GM23338 (cell line): ENCODE results near the gene LSM14A. TPM values are rescaled to one million over a fixed set of nuclear protein-coding genes. Genes with fewer than 3 reads are reported as not detected.

Experiments
- ATAC-seq: fragments of 200-7000 bp; cut with Tn5 transposase; 3 replicates; pipeline ENCODE4 v1.9.1; 2020
- DNase-seq: peaks from one replicate; pipeline ENCODE4 v3.0.0-alpha.2; 2015; ENCODE audit warnings: low spot score
- H2AFZ ChIP-seq: fragments of 200-600 bp; sonication (generic); 2 replicates; pipeline ENCODE4 v1.8.0; 2016; ENCODE audit warnings: antibody characterized with exemption, mild to moderate bottlenecking, moderate library complexity
- H3F3A ChIP-seq: fragments of 200-600 bp; sonication (generic); replicated peaks from 2 replicates; pipeline ENCODE4 v1.8.0; 2017; ENCODE audit warnings: antibody characterized with exemption, mixed run types, low read depth
- H3K27ac ChIP-seq: fragments of 200-600 bp; sonication (generic); 2 replicates; pipeline ENCODE4 v1.6.1; 2016; ENCODE audit warnings: low read depth
- H3K27me3 ChIP-seq: fragments of 200-600 bp; sonication (generic); 2 replicates; pipeline ENCODE4 v1.8.0; 2016; ENCODE audit warnings: mild to moderate bottlenecking, mixed run types, moderate library complexity; ENCODE audit not compliant: insufficient read depth
- H3K36me3 ChIP-seq: fragments of 200-600 bp; sonication (generic); 2 replicates; pipeline ENCODE4 v1.8.0; 2016; ENCODE audit warnings: mild to moderate bottlenecking; ENCODE audit not compliant: insufficient read depth
- H3K4me1 ChIP-seq: fragments of 200-600 bp; sonication (generic); 2 replicates; pipeline ENCODE4 v1.8.0; 2016; ENCODE audit warnings: mild to moderate bottlenecking, moderate library complexity; ENCODE audit not compliant: insufficient read depth
- H3K4me2 ChIP-seq: fragments of 200-600 bp; sonication (generic); 2 replicates; pipeline ENCODE4 v1.7.1; 2017; ENCODE audit warnings: mixed run types
- H3K4me3 ChIP-seq: fragments of 200-600 bp; sonication (generic); 2 replicates; pipeline ENCODE4 v1.6.1; 2016; ENCODE audit warnings: mixed run types
- H3K79me2 ChIP-seq: fragments of 200-600 bp; sonication (generic); replicated peaks from 2 replicates; pipeline ENCODE4 v1.8.0; 2017; ENCODE audit warnings: mild to moderate bottlenecking; ENCODE audit not compliant: insufficient read depth
- H3K9me2 ChIP-seq: fragments of 200-600 bp; sonication (generic); 2 replicates; pipeline ENCODE4 v1.8.0; 2017; ENCODE audit not compliant: insufficient read depth
- H4K20me1 ChIP-seq: fragments of 200-600 bp; sonication (generic); replicated peaks from 2 replicates; pipeline ENCODE4 v1.8.0; 2017; ENCODE audit warnings: mild to moderate bottlenecking; ENCODE audit not compliant: insufficient read depth
- H3K27ac Mint-ChIP-seq: 2 replicates; pipeline ENCODE4 v1.8.0; 2020; ENCODE audit warnings: inconsistent platforms, mild to moderate bottlenecking, moderate library complexity, mixed read lengths
- H3K27me3 Mint-ChIP-seq: 3 replicates; pipeline ENCODE4 v1.8.0; 2022; ENCODE audit warnings: low read depth, mild to moderate bottlenecking, moderate library complexity, mixed read lengths, inconsistent platforms; ENCODE audit not compliant: insufficient read depth, poor library complexity
- H3K36me3 Mint-ChIP-seq: 3 replicates; pipeline ENCODE4 v1.8.0; 2021; ENCODE audit warnings: low read depth, mild to moderate bottlenecking, inconsistent platforms, moderate library complexity, mixed read lengths
- H3K4me1 Mint-ChIP-seq: 3 replicates; pipeline ENCODE4 v1.8.0; 2020; ENCODE audit warnings: mild to moderate bottlenecking, inconsistent platforms, mixed read lengths
- H3K4me3 Mint-ChIP-seq: 3 replicates; pipeline ENCODE4 v1.8.0; 2021; ENCODE audit warnings: moderate library complexity, mild to moderate bottlenecking, inconsistent platforms, mixed read lengths
- H3K9me3 Mint-ChIP-seq: 3 replicates; pipeline ENCODE4 v1.8.0; 2020; ENCODE audit warnings: moderate library complexity, mild to moderate bottlenecking, inconsistent platforms, mixed read lengths
- POLR2AphosphoS5 ChIP-seq: IDR thresholded peaks from 2 replicates; pipeline ENCODE4 v1.6.1; 2016; ENCODE audit warnings: antibody characterized with exemption, low read depth
- ZNF114 ChIP-seq: fragments of 250-450 bp; sonication (Bioruptor Pico); IDR thresholded peaks from 2 replicates; pipeline ENCODE4 v1.5.0; 2020; ENCODE audit warnings: mild to moderate bottlenecking, moderate library complexity
- polyA plus RNA-seq: library from polyadenylated mRNA; unstranded; fragments of >200 nt; fragmentation: Nextera tagmentation; extraction: Ambion mirVana; gene quantifications from 2 replicates; pipeline ENCODE4 v1.2.1, GENCODE V29; 2016
- total RNA-seq: library from RNA; depleted of rRNA; stranded (reverse); fragments of >200 nt; shearing (Covaris generic); gene quantifications from 2 replicates; pipeline ENCODE4 v1.2.3, GENCODE V29; 2014
- TF ChIP-seq, protein P1 (sequence below): fragments of 250-450 bp; sonication (Bioruptor Pico); IDR thresholded peaks from 2 replicates; pipeline ENCODE4 v1.5.0; 2020; ENCODE audit warnings: mild to moderate bottlenecking, moderate library complexity
- TF ChIP-seq, protein P2 (sequence below): IDR thresholded peaks from one replicate; pipeline ENCODE4 v1.6.1; 2018; ENCODE audit warnings: antibody characterized with exemption; ENCODE audit not compliant: unreplicated experiment

The LSM14A gene
- total and polyA plus RNA-seq, 2 experiments from 2014 or later, result 109 to 166 TPM

DNA sequence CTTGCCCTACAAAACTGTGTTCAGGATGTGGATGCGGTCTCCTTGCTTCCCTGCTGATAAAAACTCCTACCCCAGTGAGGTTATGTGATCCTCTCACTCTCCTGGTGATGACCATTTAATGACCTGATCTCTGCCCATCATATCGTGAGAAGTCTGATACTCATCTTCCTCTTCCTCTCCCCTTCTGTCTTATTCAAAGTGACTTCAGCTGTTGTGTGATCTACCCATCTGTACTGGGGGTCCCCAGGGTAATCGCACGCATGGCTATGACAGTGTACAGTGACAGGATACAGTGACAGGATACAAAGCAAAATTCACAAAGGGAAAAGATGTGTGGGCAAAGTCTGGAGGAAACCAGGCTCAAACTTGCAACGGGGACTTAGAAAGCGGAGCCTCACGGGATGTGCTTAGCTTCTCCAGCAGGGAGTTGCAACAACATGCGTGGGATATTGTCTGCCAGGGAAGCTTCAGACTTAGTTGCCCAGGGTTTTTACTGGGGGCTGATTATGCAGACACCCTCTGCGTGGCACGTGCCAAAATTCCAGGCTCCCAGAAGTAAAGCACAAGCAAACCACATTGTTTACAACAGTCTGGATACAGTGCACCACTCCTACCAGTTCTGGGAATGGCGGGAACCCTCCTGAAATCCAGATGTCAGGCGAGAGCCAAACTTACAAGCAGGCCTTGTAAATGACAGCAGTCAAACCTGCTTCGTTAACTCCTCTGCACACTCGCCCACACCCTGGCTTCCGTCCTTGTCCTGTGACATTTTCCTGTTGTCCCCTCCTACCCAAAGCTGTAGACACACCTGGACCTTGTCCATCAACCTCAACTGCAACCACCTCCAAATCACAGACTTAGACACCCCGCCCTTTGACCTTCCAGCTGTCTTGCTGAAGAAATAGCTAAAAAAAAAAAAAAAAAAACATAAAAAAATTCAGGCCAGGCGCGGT is 64.0 kb downstream of the LSM14A start (continued):
- TF ChIP-seq, protein P1, sequence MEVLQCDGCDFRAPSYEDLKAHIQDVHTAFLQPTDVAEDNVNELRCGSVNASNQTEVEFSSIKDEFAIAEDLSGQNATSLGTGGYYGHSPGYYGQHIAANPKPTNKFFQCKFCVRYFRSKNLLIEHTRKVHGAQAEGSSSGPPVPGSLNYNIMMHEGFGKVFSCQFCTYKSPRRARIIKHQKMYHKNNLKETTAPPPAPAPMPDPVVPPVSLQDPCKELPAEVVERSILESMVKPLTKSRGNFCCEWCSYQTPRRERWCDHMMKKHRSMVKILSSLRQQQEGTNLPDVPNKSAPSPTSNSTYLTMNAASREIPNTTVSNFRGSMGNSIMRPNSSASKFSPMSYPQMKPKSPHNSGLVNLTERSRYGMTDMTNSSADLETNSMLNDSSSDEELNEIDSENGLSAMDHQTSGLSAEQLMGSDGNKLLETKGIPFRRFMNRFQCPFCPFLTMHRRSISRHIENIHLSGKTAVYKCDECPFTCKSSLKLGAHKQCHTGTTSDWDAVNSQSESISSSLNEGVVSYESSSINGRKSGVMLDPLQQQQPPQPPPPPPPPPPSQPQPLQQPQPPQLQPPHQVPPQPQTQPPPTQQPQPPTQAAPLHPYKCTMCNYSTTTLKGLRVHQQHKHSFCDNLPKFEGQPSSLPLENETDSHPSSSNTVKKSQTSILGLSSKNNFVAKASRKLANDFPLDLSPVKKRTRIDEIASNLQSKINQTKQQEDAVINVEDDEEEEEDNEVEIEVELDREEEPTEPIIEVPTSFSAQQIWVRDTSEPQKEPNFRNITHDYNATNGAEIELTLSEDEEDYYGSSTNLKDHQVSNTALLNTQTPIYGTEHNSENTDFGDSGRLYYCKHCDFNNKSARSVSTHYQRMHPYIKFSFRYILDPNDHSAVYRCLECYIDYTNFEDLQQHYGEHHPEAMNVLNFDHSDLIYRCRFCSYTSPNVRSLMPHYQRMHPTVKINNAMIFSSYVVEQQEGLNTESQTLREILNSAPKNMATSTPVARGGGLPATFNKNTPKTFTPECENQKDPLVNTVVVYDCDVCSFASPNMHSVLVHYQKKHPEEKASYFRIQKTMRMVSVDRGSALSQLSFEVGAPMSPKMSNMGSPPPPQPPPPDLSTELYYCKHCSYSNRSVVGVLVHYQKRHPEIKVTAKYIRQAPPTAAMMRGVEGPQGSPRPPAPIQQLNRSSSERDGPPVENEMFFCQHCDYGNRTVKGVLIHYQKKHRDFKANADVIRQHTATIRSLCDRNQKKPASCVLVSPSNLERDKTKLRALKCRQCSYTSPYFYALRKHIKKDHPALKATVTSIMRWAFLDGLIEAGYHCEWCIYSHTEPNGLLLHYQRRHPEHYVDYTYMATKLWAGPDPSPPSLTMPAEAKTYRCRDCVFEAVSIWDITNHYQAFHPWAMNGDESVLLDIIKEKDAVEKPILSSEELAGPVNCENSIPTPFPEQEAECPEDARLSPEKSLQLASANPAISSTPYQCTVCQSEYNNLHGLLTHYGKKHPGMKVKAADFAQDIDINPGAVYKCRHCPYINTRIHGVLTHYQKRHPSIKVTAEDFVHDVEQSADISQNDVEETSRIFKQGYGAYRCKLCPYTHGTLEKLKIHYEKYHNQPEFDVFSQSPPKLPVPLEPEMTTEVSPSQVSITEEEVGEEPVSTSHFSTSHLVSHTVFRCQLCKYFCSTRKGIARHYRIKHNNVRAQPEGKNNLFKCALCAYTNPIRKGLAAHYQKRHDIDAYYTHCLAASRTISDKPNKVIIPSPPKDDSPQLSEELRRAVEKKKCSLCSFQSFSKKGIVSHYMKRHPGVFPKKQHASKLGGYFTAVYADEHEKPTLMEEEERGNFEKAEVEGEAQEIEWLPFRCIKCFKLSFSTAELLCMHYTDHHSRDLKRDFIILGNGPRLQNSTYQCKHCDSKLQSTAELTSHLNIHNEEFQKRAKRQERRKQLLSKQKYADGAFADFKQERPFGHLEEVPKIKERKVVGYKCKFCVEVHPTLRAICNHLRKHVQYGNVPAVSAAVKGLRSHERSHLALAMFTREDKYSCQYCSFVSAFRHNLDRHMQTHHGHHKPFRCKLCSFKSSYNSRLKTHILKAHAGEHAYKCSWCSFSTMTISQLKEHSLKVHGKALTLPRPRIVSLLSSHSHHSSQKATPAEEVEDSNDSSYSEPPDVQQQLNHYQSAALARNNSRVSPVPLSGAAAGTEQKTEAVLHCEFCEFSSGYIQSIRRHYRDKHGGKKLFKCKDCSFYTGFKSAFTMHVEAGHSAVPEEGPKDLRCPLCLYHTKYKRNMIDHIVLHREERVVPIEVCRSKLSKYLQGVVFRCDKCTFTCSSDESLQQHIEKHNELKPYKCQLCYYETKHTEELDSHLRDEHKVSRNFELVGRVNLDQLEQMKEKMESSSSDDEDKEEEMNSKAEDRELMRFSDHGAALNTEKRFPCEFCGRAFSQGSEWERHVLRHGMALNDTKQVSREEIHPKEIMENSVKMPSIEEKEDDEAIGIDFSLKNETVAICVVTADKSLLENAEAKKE (CRISPR knock-in tag), result no peak
- TF ChIP-seq POLR2AphosphoS5, result no peak

DNA sequence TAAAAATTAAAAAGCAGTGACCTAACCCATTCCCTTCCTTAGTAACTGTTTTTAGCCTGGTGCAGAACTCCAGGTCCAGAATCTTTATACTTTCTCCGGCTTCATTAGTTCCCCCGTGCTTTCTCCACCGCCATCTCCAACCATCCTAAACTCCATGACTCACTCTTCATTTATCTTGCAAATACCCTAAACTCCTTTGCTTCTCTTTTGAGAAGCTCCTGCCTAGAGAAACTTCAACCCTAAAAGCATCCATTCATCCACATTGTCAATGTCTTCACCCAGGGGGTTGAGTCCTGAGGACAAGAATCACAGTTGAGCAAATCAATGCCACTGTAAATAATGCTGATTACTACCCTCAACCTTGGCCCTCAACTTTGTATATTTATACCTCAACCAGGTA is 65.0 kb downstream of the LSM14A start:
- H3K4me1 Mint-ChIP-seq, result peaks cover 18% of the 10 kb centered on the region
- Histone ChIP-seq H3K9me2 (no peaks in the 10 kb centered on the region), H3K4me1 (peaks cover 23% of the 10 kb centered on the region), H3K27me3 (no peaks in the 10 kb centered on the region), H3K27ac (peak overlapping the region; percentile 41; the same call in 1 of the 2 replicates), H3K4me2 (0 out of 2 replicates have a peak overlapping the region, but pooled peaks have one; percentile 3), H4K20me1 (no peaks in the 10 kb centered on the region; the same call in none of the 2 replicates), H3F3A (peaks cover 20% of the 10 kb centered on the region; the same call in 1 of the 2 replicates), H2AFZ (no peak overlapping the region), H3K79me2 (no peaks in the 10 kb centered on the region), H3K36me3 (no peaks in the 10 kb centered on the region), H3K4me3 (no peak overlapping the region)
- no peaks in the 10 kb centered on the region; the same call in 2 of the 3 replicates for H3K9me3 Mint-ChIP-seq
- peak; percentile 20; the same call in 2 of the 3 replicates for ATAC-seq
- DNase-seq, result no peak
- peak overlapping the region; percentile 31 for H3K27ac Mint-ChIP-seq
- H3K36me3 Mint-ChIP-seq, result peaks cover 5% of the 10 kb centered on the region; the same call in 2 of the 3 replicates
- H3K27me3 Mint-ChIP-seq, result peaks cover 9% of the 10 kb centered on the region
- peak overlapping the region; percentile 3; the same call in 1 of the 3 replicates for H3K4me3 Mint-ChIP-seq
- TF ChIP-seq ZNF114, result no peak
- TF ChIP-seq, protein P2, sequence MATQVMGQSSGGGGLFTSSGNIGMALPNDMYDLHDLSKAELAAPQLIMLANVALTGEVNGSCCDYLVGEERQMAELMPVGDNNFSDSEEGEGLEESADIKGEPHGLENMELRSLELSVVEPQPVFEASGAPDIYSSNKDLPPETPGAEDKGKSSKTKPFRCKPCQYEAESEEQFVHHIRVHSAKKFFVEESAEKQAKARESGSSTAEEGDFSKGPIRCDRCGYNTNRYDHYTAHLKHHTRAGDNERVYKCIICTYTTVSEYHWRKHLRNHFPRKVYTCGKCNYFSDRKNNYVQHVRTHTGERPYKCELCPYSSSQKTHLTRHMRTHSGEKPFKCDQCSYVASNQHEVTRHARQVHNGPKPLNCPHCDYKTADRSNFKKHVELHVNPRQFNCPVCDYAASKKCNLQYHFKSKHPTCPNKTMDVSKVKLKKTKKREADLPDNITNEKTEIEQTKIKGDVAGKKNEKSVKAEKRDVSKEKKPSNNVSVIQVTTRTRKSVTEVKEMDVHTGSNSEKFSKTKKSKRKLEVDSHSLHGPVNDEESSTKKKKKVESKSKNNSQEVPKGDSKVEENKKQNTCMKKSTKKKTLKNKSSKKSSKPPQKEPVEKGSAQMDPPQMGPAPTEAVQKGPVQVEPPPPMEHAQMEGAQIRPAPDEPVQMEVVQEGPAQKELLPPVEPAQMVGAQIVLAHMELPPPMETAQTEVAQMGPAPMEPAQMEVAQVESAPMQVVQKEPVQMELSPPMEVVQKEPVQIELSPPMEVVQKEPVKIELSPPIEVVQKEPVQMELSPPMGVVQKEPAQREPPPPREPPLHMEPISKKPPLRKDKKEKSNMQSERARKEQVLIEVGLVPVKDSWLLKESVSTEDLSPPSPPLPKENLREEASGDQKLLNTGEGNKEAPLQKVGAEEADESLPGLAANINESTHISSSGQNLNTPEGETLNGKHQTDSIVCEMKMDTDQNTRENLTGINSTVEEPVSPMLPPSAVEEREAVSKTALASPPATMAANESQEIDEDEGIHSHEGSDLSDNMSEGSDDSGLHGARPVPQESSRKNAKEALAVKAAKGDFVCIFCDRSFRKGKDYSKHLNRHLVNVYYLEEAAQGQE, result no peak
